Transverse colon (tissue), 4 donors: Measurements from ENCODE around the gene EFR3B.

Experiments
- EP300 ChIP-seq: sonication (generic); formaldehyde crosslinking; IDR thresholded peaks from one replicate; pipeline ENCODE4 v1.6.1; 2017; ENCODE audit warnings: antibody characterized with exemption, low read depth
- POLR2A ChIP-seq: fragments of 450-650 bp; IDR thresholded peaks from one replicate; pipeline ENCODE4 v1.6.1; 2016; ENCODE audit warnings: antibody characterized with exemption, mild to moderate bottlenecking, moderate library complexity
- POLR2AphosphoS5 ChIP-seq, 3 donors: sonication (generic); formaldehyde crosslinking; IDR thresholded peaks; one replicate each; pipeline ENCODE4 v1.6.1; 2016; ENCODE audit warnings: antibody characterized with exemption in 3 of 3
- TF ChIP-seq, protein P1 (sequence below), 5 experiments: fragments of 200-600 bp in 3 of 5; fragments of 450-650 bp in 2 of 5; sonication (generic) in 3 of 5; IDR thresholded peaks; 1 replicate in 2 of 5; 2 replicates in 3 of 5; pipeline ENCODE4 v1.5.1; 2016 to 2017; ENCODE audit warnings: antibody characterized with exemption in 5 of 5, inconsistent platforms in 3 of 5, mild to moderate bottlenecking in 2 of 5, moderate library complexity in 1 of 5

GRCh38 chr2:25023333-25023732 is 18.5 kb upstream of the EFR3B start:
- TF ChIP-seq, protein P1, sequence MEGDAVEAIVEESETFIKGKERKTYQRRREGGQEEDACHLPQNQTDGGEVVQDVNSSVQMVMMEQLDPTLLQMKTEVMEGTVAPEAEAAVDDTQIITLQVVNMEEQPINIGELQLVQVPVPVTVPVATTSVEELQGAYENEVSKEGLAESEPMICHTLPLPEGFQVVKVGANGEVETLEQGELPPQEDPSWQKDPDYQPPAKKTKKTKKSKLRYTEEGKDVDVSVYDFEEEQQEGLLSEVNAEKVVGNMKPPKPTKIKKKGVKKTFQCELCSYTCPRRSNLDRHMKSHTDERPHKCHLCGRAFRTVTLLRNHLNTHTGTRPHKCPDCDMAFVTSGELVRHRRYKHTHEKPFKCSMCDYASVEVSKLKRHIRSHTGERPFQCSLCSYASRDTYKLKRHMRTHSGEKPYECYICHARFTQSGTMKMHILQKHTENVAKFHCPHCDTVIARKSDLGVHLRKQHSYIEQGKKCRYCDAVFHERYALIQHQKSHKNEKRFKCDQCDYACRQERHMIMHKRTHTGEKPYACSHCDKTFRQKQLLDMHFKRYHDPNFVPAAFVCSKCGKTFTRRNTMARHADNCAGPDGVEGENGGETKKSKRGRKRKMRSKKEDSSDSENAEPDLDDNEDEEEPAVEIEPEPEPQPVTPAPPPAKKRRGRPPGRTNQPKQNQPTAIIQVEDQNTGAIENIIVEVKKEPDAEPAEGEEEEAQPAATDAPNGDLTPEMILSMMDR (IDR thresholded peaks at IDR 0.05), result no peak
- TF ChIP-seq POLR2A, result no peak
- TF ChIP-seq POLR2AphosphoS5 (IDR thresholded peaks at IDR 0.05), result no peak
- TF ChIP-seq EP300, result no peak
